Measurements from ENCODE around the gene SRSF10.

GRCh38 chr1:23977854-23978191 lies 2.3 kb downstream of the SRSF10 start:
- TF ChIP-seq CTCF (IDR thresholded peaks at IDR 0.05; ENCODE audit: low read length) (no peak), EZH2phosphoT487 (IDR thresholded peaks at IDR 0.05; ENCODE audit: low read length) (no peak)

Data from MM.1S (cell line).